Measurements from ENCODE around the gene ENKUR. TPM values are rescaled to one million over a fixed set of nuclear protein-coding genes. Genes with fewer than 3 reads are reported as not detected.
A peak's percentile ranks its signal among the peaks of the same experiment; 100 is the strongest.

Gene ENKUR
- total RNA-seq, 2 donors from 2014 or later = 1.1 TPM; not detected in 1

DNA sequence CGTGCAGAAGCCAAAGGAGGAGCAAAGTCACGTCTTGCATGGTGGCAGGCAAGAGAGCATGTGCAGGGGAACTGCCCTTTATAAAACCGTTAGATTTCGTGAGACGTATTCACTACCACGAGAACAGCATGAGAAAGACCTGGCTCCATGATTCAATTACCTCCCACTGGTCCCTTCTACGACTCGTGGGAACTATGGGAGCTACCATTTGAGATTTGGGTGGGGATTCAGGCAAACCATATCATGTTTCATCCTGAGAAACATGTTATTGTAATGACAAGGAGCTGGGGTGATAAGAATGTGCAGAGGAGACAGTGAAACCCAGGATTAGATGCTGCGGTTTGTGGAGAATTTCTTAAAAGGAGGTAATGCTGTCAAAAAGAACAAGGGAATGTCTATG is 34.4 kb upstream of the ENKUR start:
- TF ChIP-seq, protein P1, sequence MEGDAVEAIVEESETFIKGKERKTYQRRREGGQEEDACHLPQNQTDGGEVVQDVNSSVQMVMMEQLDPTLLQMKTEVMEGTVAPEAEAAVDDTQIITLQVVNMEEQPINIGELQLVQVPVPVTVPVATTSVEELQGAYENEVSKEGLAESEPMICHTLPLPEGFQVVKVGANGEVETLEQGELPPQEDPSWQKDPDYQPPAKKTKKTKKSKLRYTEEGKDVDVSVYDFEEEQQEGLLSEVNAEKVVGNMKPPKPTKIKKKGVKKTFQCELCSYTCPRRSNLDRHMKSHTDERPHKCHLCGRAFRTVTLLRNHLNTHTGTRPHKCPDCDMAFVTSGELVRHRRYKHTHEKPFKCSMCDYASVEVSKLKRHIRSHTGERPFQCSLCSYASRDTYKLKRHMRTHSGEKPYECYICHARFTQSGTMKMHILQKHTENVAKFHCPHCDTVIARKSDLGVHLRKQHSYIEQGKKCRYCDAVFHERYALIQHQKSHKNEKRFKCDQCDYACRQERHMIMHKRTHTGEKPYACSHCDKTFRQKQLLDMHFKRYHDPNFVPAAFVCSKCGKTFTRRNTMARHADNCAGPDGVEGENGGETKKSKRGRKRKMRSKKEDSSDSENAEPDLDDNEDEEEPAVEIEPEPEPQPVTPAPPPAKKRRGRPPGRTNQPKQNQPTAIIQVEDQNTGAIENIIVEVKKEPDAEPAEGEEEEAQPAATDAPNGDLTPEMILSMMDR (IDR thresholded peaks at IDR 0.05) = no peak
- Histone ChIP-seq H3K27ac (no peak overlapping the region), H3K4me1 (ENCODE audit: control insufficient read depth in 1 of 2, low read depth in 2 of 2) (peaks cover 3 to 26% of the 10 kb centered on the region in 2 donors), H3K4me3 (no peak overlapping the region), H3K27me3 (replicated peaks; ENCODE audit: insufficient read depth) (no peaks in the 10 kb centered on the region), H3K9me3 (no peaks in the 10 kb centered on the region), H3K36me3 (no peaks in the 10 kb centered on the region)
- ATAC-seq (ENCODE audit: insufficient number of reproducible peaks, low FRiP score, low read depth) = no peak
- no peak for DNase-seq (ENCODE audit: low spot score)

DNA sequence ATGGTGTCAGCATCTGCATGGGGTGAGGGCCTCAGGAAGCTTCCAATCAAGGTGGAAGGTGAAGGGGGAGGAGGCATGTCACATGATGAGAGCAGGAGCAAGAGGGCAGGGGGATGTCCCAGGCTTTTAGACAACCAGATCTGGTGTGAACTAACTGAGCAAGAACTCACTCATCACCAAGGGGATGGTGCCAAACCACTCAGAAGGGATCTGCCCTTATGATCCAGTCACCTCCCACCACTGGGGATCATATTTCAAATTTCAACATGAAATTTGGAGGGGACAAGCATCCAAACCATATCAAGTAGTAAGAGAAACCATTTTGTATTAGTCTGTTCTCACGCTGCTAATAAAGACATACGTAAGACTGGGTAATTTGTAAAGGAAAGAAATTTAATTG is 34.0 kb upstream of the ENKUR start:
- Histone ChIP-seq H3K36me3 (no peaks in the 10 kb centered on the region), H3K9me3 (no peaks in the 10 kb centered on the region), H3K4me3 (no peak overlapping the region), H3K4me1 (ENCODE audit: control insufficient read depth in 1 of 2, low read depth in 2 of 2) (peaks cover 3 to 26% of the 10 kb centered on the region in 2 donors), H3K27ac (no peak overlapping the region), H3K27me3 (replicated peaks; ENCODE audit: insufficient read depth) (no peaks in the 10 kb centered on the region)
- ATAC-seq (ENCODE audit: insufficient number of reproducible peaks, low FRiP score, low read depth) = no peak
- TF ChIP-seq, protein P1 (IDR thresholded peaks at IDR 0.05) = no peak
- DNase-seq (ENCODE audit: low spot score) = no peak

DNA sequence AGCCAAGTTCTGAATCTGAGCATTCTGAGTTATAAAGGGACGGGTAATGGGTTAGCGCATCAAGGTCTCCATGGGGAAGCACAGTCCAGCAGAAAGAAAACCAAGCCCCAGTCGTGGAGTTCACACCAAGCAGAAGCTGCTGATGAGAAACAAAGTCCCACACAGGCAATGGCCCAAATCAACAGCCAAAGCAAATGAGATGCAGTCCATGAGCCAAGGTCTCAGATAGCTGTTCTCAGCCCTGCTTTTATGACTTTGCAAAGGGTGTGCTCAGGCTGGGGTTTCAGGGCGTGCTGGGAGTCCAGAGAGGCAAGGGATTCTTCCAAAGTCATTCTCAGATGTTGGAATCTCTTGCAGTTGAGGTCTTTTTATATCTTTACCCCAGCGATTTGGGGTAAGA is 32.5 kb upstream of the ENKUR start:
- Histone ChIP-seq H3K27ac (no peak overlapping the region), H3K9me3 (no peaks in the 10 kb centered on the region), H3K4me3 (no peak overlapping the region), H3K36me3 (no peaks in the 10 kb centered on the region), H3K27me3 (replicated peaks; ENCODE audit: insufficient read depth) (no peaks in the 10 kb centered on the region), H3K4me1 (ENCODE audit: control insufficient read depth in 1 of 2, low read depth in 2 of 2) (peaks cover 3 to 26% of the 10 kb centered on the region in 2 donors)
- ATAC-seq (ENCODE audit: insufficient number of reproducible peaks, low FRiP score, low read depth) (no peak), DNase-seq (ENCODE audit: low spot score) (no peak)
- TF ChIP-seq, protein P1 (IDR thresholded peaks at IDR 0.05) = no peak

DNA sequence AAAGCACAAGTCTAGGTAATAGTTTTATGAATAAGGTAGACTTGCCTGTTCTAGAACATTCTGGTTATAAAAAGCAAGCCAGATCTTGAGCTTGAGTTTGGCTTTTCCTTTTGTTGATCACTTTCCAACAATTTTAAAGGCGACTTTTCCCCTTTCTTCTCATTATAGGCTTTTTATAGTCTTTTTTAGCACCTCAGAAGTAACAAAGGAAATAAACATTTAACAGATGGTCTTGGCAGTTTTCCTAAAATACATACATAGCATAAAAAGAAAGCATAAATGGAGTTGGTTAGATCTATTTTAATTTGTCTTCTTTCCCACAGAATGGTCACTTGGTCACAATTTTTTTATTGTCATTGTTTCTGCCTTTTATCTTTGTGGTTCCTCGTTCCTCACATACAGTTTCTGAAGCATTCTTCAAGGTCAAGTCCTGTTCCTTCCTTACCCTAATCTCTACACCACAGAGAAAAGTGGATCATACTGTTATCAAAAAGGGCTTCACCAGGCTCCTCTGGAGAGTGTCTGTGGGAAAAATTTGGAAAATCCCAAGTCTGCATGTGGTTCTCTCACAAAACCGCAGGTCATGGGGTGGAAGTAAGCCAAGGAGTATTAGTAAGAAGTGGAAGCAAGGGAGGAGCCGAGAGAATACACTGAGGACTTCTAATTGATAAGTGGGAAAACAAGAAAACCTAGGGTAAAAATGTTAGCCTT is 31.8 kb upstream of the ENKUR start:
- peaks cover 3 to 26% of the 10 kb centered on the region in 2 donors for H3K4me1 ChIP-seq (ENCODE audit: control insufficient read depth in 1 of 2, low read depth in 2 of 2)
- DNase-seq (ENCODE audit: low spot score) (no peak), ATAC-seq (ENCODE audit: insufficient number of reproducible peaks, low FRiP score, low read depth) (no peak)
- no peaks in the 10 kb centered on the region for H3K36me3 ChIP-seq
- H3K9me3 ChIP-seq = no peaks in the 10 kb centered on the region
- no peak overlapping the region for H3K4me3 ChIP-seq
- TF ChIP-seq, protein P1 (IDR thresholded peaks at IDR 0.05) = no peak
- H3K27ac ChIP-seq = peak overlapping the region in 1 of 2 donors; percentile 43
- H3K27me3 ChIP-seq (replicated peaks; ENCODE audit: insufficient read depth) = no peaks in the 10 kb centered on the region

DNA sequence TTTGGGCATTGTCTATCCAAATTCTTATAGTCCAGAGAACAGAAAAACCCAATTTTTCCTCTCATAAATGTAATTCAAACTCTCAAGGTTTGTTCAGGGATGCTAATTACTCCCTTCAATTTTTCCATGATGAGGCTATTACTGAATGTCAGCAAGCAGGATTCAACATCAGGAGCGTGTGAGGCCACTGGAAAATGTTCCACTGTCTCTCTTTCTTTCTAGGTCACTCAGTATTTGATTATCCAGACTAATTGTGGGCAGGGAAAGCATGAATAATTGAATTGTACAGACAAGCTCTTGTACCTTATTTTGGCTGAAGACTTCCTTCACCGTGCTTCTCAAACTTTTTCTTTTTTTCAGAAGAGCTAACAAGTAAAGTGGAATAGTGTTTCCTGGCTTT is 31.1 kb upstream of the ENKUR start:
- peaks cover 3 to 26% of the 10 kb centered on the region in 2 donors for H3K4me1 ChIP-seq (ENCODE audit: control insufficient read depth in 1 of 2, low read depth in 2 of 2)
- H3K4me3 ChIP-seq = no peak overlapping the region
- no peaks in the 10 kb centered on the region for H3K27me3 ChIP-seq (replicated peaks; ENCODE audit: insufficient read depth)
- H3K36me3 ChIP-seq = no peaks in the 10 kb centered on the region
- no peaks in the 10 kb centered on the region for H3K9me3 ChIP-seq
- H3K27ac ChIP-seq = peak overlapping the region in 1 of 2 donors; percentile 43
- TF ChIP-seq, protein P1 (IDR thresholded peaks at IDR 0.05) = no peak
- ATAC-seq (ENCODE audit: insufficient number of reproducible peaks, low FRiP score, low read depth) = no peak
- no peak for DNase-seq (ENCODE audit: low spot score)

All from thoracic aorta (tissue), 2 donors.